Measurements from ENCODE around the gene COA8. TPM values are rescaled to one million over a fixed set of nuclear protein-coding genes. Genes with fewer than 3 reads are reported as not detected.

The COA8 gene
- total and polyA plus RNA-seq, 2 of the 8 experiments (the other 6 are each of a cell fraction or from before 2014, with no cell fraction given), result 7.1 to 35.5 TPM

DNA sequence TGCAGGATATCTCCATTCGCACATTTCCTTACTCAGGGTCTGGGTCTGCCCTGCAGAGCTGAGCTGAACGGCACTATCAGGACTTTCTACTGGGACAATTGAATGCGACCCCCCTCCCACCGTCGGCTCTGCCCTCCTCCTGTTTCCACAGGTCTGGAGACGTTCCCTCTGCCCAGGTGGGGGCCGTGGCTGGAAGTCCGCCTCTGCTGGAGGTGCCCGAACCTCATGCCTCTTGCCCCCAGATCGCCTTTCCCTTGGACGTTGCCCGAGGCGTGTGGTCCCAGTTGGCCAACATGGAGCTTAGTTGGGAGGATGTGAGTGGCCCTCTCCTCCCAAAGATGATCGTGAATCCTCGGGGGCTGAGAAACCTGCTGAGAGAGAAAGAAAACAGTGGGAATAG is 45.1 kb downstream of the COA8 start:
- H3K9me3 ChIP-seq (ENCODE audit: insufficient read depth in 2 of 2, low read depth in 1 of 2, low read length in 1 of 2), result peaks cover 9 to 12% of the 10 kb centered on the region in 2 experiments; a peak in 3 of 4 replicates
- H4K91ac ChIP-seq (replicated peaks; ENCODE audit: insufficient read length, low read length), result no peak overlapping the region
- no peaks in the 10 kb centered on the region for H4K20me1 ChIP-seq (replicated peaks in 1 of 2; ENCODE audit: control insufficient read depth in 1 of 2, insufficient read depth in 2 of 2, low read length in 2 of 2)
- no peak overlapping the region for H3K56ac ChIP-seq (replicated peaks; ENCODE audit: insufficient read length, low read depth, low read length)
- no peak overlapping the region for H3K4me2 ChIP-seq (ENCODE audit: insufficient read depth in 1 of 2, low read depth in 2 of 2, low read length in 2 of 2)
- no peak overlapping the region for H4K5ac ChIP-seq (ENCODE audit: insufficient read length, low read depth, low read length)
- 81% methylated on average over 15 of the region's 15 CpGs; no CpG with 5 or more reads in 1 of the 2 experiments for WGBS, 2 experiments (ENCODE audit: extremely low coverage in 1 of 2, insufficient coverage in 1 of 2, insufficient read length in 1 of 2, insufficient replicate concordance in 2 of 2, low coverage in 1 of 2, low lambda C conversion rate in 2 of 2, missing lambda C conversion rate in 1 of 2)
- no peak overlapping the region for H3K23ac ChIP-seq (ENCODE audit: insufficient read length)
- TF ChIP-seq CHD1 (IDR thresholded peaks at IDR 0.05; ENCODE audit: low read depth, low read length), result no peak
- TF ChIP-seq JUN (IDR thresholded peaks at IDR 0.05; ENCODE audit: low read depth, low read length), result no peak
- no peak for TF ChIP-seq KDM1A (IDR thresholded peaks at IDR 0.05; ENCODE audit: borderline replicate concordance, low read length)
- TF ChIP-seq CBX8 (IDR thresholded peaks at IDR 0.05; ENCODE audit: borderline replicate concordance, low read depth, low read length), result no peak
- TF ChIP-seq BRCA1 (IDR thresholded peaks at IDR 0.05; ENCODE audit: low read depth, low read length), result no peak
- no peak for TF ChIP-seq GABPA (IDR thresholded peaks at IDR 0.05; ENCODE audit: borderline replicate concordance, insufficient read depth, low read length)
- TF ChIP-seq HDAC6 (IDR thresholded peaks at IDR 0.05; ENCODE audit: low read depth, low read length), result no peak
- TF ChIP-seq SIRT6 (IDR thresholded peaks at IDR 0.05; ENCODE audit: low read length), result no peak
- H2BK15ac ChIP-seq (ENCODE audit: low read length), result no peak overlapping the region
- no peak overlapping the region for H2BK12ac ChIP-seq (ENCODE audit: low read depth, low read length)
- no peak overlapping the region for H2AK5ac ChIP-seq (ENCODE audit: low read depth, low read length)
- H3K9ac ChIP-seq (replicated peaks in 1 of 4; ENCODE audit: extremely low read depth in 1 of 4, low read depth in 3 of 4, low read length in 3 of 4), result no peak overlapping the region
- no peak overlapping the region for H3K14ac ChIP-seq (ENCODE audit: insufficient read length)
- H3K4me3 ChIP-seq (ENCODE audit: extremely low read depth in 1 of 4, insufficient read depth in 2 of 4, low read depth in 3 of 4, low read length in 4 of 4), result no peak overlapping the region
- DNase-seq (ENCODE audit: low read depth in 1 of 2, low spot score in 2 of 2) (no peak), FAIRE-seq (no peak)
- no peaks in the 10 kb centered on the region for H3K36me3 ChIP-seq (ENCODE audit: control insufficient read depth in 2 of 4, insufficient read depth in 4 of 4, low read length in 3 of 4)
- H2BK120ac ChIP-seq (replicated peaks; ENCODE audit: low read depth, low read length), result no peak overlapping the region
- POLR2A ChIA-PET (ENCODE audit: partially characterized antibody), result interaction anchor here (0.6 to 1.2 kb wide), 4 partner anchors 13 to 498 kb away, joined by 3 read pairs; partner anchors contain the start of gene CKB
- no peak overlapping the region for H3K18ac ChIP-seq (ENCODE audit: extremely low read depth, low read length)
- H3K27ac ChIP-seq (ENCODE audit: low read depth, low read length), result no peak overlapping the region
- no peak overlapping the region for H3K4ac ChIP-seq (replicated peaks; ENCODE audit: insufficient read length, low read depth, low read length)
- H3K4me1 ChIP-seq (replicated peaks in 1 of 4; ENCODE audit: control insufficient read depth in 3 of 4, insufficient read depth in 4 of 4, low read length in 3 of 4), result peaks cover 0 to 8% (median 3%) of the 10 kb centered on the region in 4 experiments; a peak in 3 of 7 replicates
- H4K8ac ChIP-seq (ENCODE audit: extremely low read depth, insufficient read depth, low read length), result no peak overlapping the region
- CTCF ChIA-PET (ENCODE audit: partially characterized antibody), result interaction anchor here (0.6 to 1.4 kb wide), 4 partner anchors 12 to 417 kb away, joined by 3 to 4 read pairs (median 3); no protein-coding TSS in a partner anchor
- no peaks in the 10 kb centered on the region for H3K27me3 ChIP-seq (replicated peaks in 1 of 4; ENCODE audit: control insufficient read depth in 3 of 4, extremely low read depth in 1 of 4, insufficient read depth in 3 of 4, low read length in 3 of 4)
- no peak overlapping the region for H2BK5ac ChIP-seq (ENCODE audit: low read depth, low read length)
- H3K79me1 ChIP-seq (ENCODE audit: low read depth, low read length), result no peaks in the 10 kb centered on the region
- no peaks in the 10 kb centered on the region for H3K23me2 ChIP-seq (ENCODE audit: low read depth, low read length)
- H3K79me2 ChIP-seq (ENCODE audit: control insufficient read depth in 1 of 2, insufficient read depth in 2 of 2, low read length in 2 of 2), result no peaks in the 10 kb centered on the region
- no peak overlapping the region for H2BK20ac ChIP-seq (ENCODE audit: low read length)
- H2AFZ ChIP-seq (ENCODE audit: low read length), result no peak overlapping the region

Data from H1 (cell line).